H1 (cell line): ENCODE data around the gene AMPH. TPM values are rescaled to one million over a fixed set of nuclear protein-coding genes. Genes with fewer than 3 reads are reported as not detected.

ENCODE experiments used
- CTCF ChIA-PET: fragments of 300-600 bp; sonication (Branson Sonifier 250); formaldehyde crosslinking; loops from one replicate; lab custom pipeline; 2021; ENCODE audit not compliant: partially characterized antibody; lab: Charles Lee
- POLR2A ChIA-PET: fragments of 300-600 bp; sonication (Branson Sonifier 250); formaldehyde crosslinking; loops from one replicate; lab custom pipeline; 2021; ENCODE audit warnings: inconsistent platforms; ENCODE audit not compliant: partially characterized antibody; lab: Charles Lee
- DNase-seq, 2 experiments: peaks; one replicate each; pipeline versions ENCODE4 v3.0.0 to v3.0.0-alpha.2; 2010 to 2022; ENCODE audit warnings: low spot score in 2 of 2, low read depth in 1 of 2, mixed read lengths in 1 of 2
- FAIRE-seq: peaks from 2 replicates; lab custom pipeline; 2011; peaks lifted over from hg19 to GRCh38; lab: Jason Lieb, UNC
- H2AFZ ChIP-seq: 2 replicates; pipeline ENCODE4 v1.8.1; 2012; ENCODE audit warnings: low read length, inconsistent platforms
- H2AK5ac ChIP-seq: 2 replicates; pipeline ENCODE4 v1.6.1; 2013; ENCODE audit warnings: low read depth, low read length
- H2BK120ac ChIP-seq: replicated peaks from 2 replicates; pipeline ENCODE3; 2013; ENCODE audit warnings: low read depth, low read length, inconsistent platforms
- H2BK12ac ChIP-seq: 2 replicates; pipeline ENCODE4 v1.6.1; 2013; ENCODE audit warnings: low read depth, low read length
- H2BK15ac ChIP-seq: 2 replicates; pipeline ENCODE4 v1.6.1; 2013; ENCODE audit warnings: low read length
- H2BK20ac ChIP-seq: 2 replicates; pipeline ENCODE4 v1.6.1; 2013; ENCODE audit warnings: low read length
- H2BK5ac ChIP-seq: 2 replicates; pipeline ENCODE4 v1.6.1; 2013; ENCODE audit warnings: low read depth, low read length
- H3K14ac ChIP-seq: 2 replicates; pipeline ENCODE4 v1.6.1; 2013; ENCODE audit warnings: inconsistent platforms; ENCODE audit not compliant: insufficient read length
- H3K18ac ChIP-seq: 2 replicates; pipeline ENCODE4 v1.6.1; 2013; ENCODE audit warnings: low read length; ENCODE audit errors: extremely low read depth
- H3K23ac ChIP-seq: 2 replicates; pipeline ENCODE4 v1.6.1; 2013; ENCODE audit warnings: inconsistent platforms; ENCODE audit not compliant: insufficient read length
- H3K23me2 ChIP-seq: 2 replicates; pipeline ENCODE4 v1.6.1; 2013; ENCODE audit warnings: low read depth, low read length
- H3K27ac ChIP-seq: 2 replicates; pipeline ENCODE4 v1.6.1; 2011; ENCODE audit warnings: low read depth, low read length, inconsistent platforms
- H3K27me3 ChIP-seq, 4 experiments: replicated peaks in 1 of 4; 1 replicate in 1 of 4; 2 replicates in 3 of 4; pipeline versions ENCODE4 v1.6.1 to v1.8.1; 2011 to 2013; ENCODE audit warnings: low read length in 3 of 4, mild to moderate bottlenecking in 3 of 4, inconsistent platforms in 2 of 4, mixed read lengths in 2 of 4, moderate library complexity in 1 of 4; ENCODE audit not compliant: control insufficient read depth in 3 of 4, insufficient read depth in 3 of 4; ENCODE audit errors: extremely low read depth in 1 of 4
- H3K36me3 ChIP-seq, 4 experiments: 2 replicates each; pipeline versions ENCODE4 v1.6.1 to v1.8.1; 2011 to 2013; ENCODE audit warnings: mild to moderate bottlenecking in 4 of 4, low read length in 3 of 4, moderate library complexity in 2 of 4, control low read depth in 1 of 4, inconsistent platforms in 1 of 4; ENCODE audit not compliant: insufficient read depth in 4 of 4, control insufficient read depth in 2 of 4
- H3K4ac ChIP-seq: replicated peaks from 2 replicates; pipeline ENCODE3; 2013; ENCODE audit warnings: low read length, low read depth, mixed read lengths, inconsistent platforms; ENCODE audit not compliant: insufficient read length
- H3K4me1 ChIP-seq, 4 experiments: replicated peaks in 1 of 4; 1 replicate in 1 of 4; 2 replicates in 3 of 4; pipeline versions ENCODE4 v1.6.1 to v1.8.1; 2011 to 2013; ENCODE audit warnings: low read length in 3 of 4, inconsistent platforms in 2 of 4, mixed read lengths in 1 of 4; ENCODE audit not compliant: insufficient read depth in 4 of 4, control insufficient read depth in 3 of 4
- H3K4me2 ChIP-seq, 2 experiments: 2 replicates each; pipeline versions ENCODE4 v1.6.1 to v1.8.1; 2011 to 2013; ENCODE audit warnings: low read depth in 2 of 2, low read length in 2 of 2, control low read depth in 1 of 2, inconsistent platforms in 1 of 2, mild to moderate bottlenecking in 1 of 2; ENCODE audit not compliant: insufficient read depth in 1 of 2
- H3K4me3 ChIP-seq, 4 experiments: fragments of 200-600, 300-600 bp in 1 of 4; sonication (generic), shearing (Covaris generic), sonication (Bioruptor Twin) in 1 of 4; 2 replicates each; pipeline versions ENCODE4 v1.5.1 to v1.8.1; 2011 to 2016; ENCODE audit warnings: low read length in 4 of 4, low read depth in 3 of 4, control low read depth in 2 of 4, inconsistent platforms in 2 of 4, mild to moderate bottlenecking in 2 of 4, mixed read lengths in 1 of 4, moderate library complexity in 1 of 4; ENCODE audit not compliant: insufficient read depth in 2 of 4; ENCODE audit errors: extremely low read depth in 1 of 4
- H3K56ac ChIP-seq: replicated peaks from 2 replicates; pipeline ENCODE3; 2013; ENCODE audit warnings: low read depth, mild to moderate bottlenecking, mixed read lengths, low read length, inconsistent platforms; ENCODE audit not compliant: insufficient read length
- H3K79me1 ChIP-seq: 2 replicates; pipeline ENCODE4 v1.6.1; 2013; ENCODE audit warnings: low read depth, low read length, control low read depth
- H3K79me2 ChIP-seq, 2 experiments: 2 replicates each; pipeline versions ENCODE4 v1.6.1 to v1.8.1; 2012 to 2013; ENCODE audit warnings: low read length in 2 of 2, mild to moderate bottlenecking in 2 of 2, inconsistent platforms in 1 of 2; ENCODE audit not compliant: insufficient read depth in 2 of 2, control insufficient read depth in 1 of 2
- H3K9ac ChIP-seq, 4 experiments: replicated peaks in 1 of 4; 1 replicate in 1 of 4; 2 replicates in 3 of 4; pipeline versions ENCODE4 v1.6.1 to v1.8.1; 2011 to 2013; ENCODE audit warnings: low read depth in 3 of 4, low read length in 3 of 4, control low read depth in 2 of 4, mild to moderate bottlenecking in 2 of 4, moderate library complexity in 2 of 4, inconsistent platforms in 1 of 4; ENCODE audit errors: extremely low read depth in 1 of 4
- H3K9me3 ChIP-seq, 2 experiments: 2 replicates each; pipeline versions ENCODE4 v1.6.1 to v1.8.1; 2012 to 2013; ENCODE audit warnings: mild to moderate bottlenecking in 2 of 2, moderate library complexity in 2 of 2, control low read depth in 1 of 2, inconsistent platforms in 1 of 2, low read depth in 1 of 2, low read length in 1 of 2, mixed read lengths in 1 of 2; ENCODE audit not compliant: insufficient read depth in 2 of 2
- H4K20me1 ChIP-seq, 2 experiments: replicated peaks in 1 of 2; 2 replicates each; pipeline versions ENCODE3 to v1.8.1; 2011 to 2013; ENCODE audit warnings: inconsistent platforms in 2 of 2, low read length in 2 of 2, mild to moderate bottlenecking in 1 of 2; ENCODE audit not compliant: insufficient read depth in 2 of 2, control insufficient read depth in 1 of 2
- H4K5ac ChIP-seq: 2 replicates; pipeline ENCODE4 v1.6.1; 2013; ENCODE audit warnings: low read length, low read depth, mixed read lengths, inconsistent platforms; ENCODE audit not compliant: insufficient read length
- H4K8ac ChIP-seq: 2 replicates; pipeline ENCODE4 v1.8.0; 2013; ENCODE audit warnings: mild to moderate bottlenecking, moderate library complexity, low read length, inconsistent platforms; ENCODE audit not compliant: insufficient read depth; ENCODE audit errors: extremely low read depth
- H4K91ac ChIP-seq: replicated peaks from 2 replicates; pipeline ENCODE3; 2013; ENCODE audit warnings: low read length, mixed read lengths, inconsistent platforms; ENCODE audit not compliant: insufficient read length
- BCL11A ChIP-seq, 2 experiments: IDR thresholded peaks; one replicate each; pipeline ENCODE4 v1.6.1; 2011; ENCODE audit warnings: low read depth in 2 of 2, low read length in 2 of 2, mild to moderate bottlenecking in 2 of 2
- WGBS, 2 experiments: shearing (Covaris generic) in 1 of 2; methylation state at CpG; one replicate each; pipeline versions ENCODE4 v1.1.6 to v1.1.7; 2013 to 2015; ENCODE audit warnings: low lambda C conversion rate in 2 of 2, mixed read lengths in 2 of 2, inconsistent platforms in 1 of 2, low coverage in 1 of 2, missing lambda C conversion rate in 1 of 2; ENCODE audit not compliant: insufficient replicate concordance in 2 of 2, insufficient coverage in 1 of 2, insufficient read length in 1 of 2; ENCODE audit errors: extremely low coverage in 1 of 2, missing lambda C conversion rate in 1 of 2; 5-methylcytosine and 5-hydroxymethylcytosine counted together
- polyA plus RNA-seq, 7 experiments: library from polyadenylated mRNA; depleted of rRNA in 3 of 7; stranded (reverse) in 5 of 7; unstranded in 2 of 7; fragments of >200 nt in 5 of 7; fragments of 200-250 nt in 2 of 7; gene quantifications; 1 replicate in 5 of 7; 2 replicates in 1 of 7; 4 replicates in 1 of 7; pipeline versions ENCODE4 v1.2.1 to v1.2.3, GENCODE V29; 2011 to 2013; ENCODE audit warnings: missing spikeins in 2 of 7, mixed read lengths in 2 of 7
- total RNA-seq: library from RNA; stranded (reverse); fragmentation: NEBNext Ultra II Directional; extraction: Animal tissue kit (Norgen Biotek cat#: 25700); gene quantifications from 2 replicates; pipeline ENCODE4 v1.2.1, GENCODE V29; 2021

The AMPH gene
- total and polyA plus RNA-seq, 2 of the 8 experiments (the other 6 are each of a cell fraction or from before 2014, with no cell fraction given), result 7.3 to 12.2 TPM

DNA sequence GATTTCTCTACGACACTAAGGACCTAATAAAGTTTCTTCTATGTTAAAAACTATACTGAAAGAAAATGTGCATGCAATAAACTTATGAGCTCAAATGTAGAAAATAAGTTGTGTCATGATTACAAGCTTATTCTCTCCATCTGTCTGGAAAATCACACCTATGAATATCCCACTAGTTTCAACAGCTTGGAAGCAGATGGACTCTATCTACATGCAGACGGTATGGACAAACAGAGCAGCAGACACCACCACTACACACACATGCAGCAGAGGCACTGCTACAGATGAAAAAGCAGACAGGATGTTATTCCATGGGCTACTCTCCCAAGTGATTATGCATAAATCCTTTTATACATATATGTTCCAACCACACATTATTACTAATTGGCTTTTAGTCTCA, 234.3 kb downstream of the AMPH start:
- CTCF ChIA-PET, result interaction anchor here (1.1 to 2.0 kb wide), 3 partner anchors 14 to 262 kb away, joined by 3 to 7 read pairs (median 3); no protein-coding TSS in a partner anchor
- H4K20me1 ChIP-seq, result no peaks in the 10 kb centered on the region

More for the DNA sequence above, 234.3 kb downstream of the AMPH start:
- Histone ChIP-seq H3K9ac (no peak overlapping the region), H3K4me2 (no peak overlapping the region), H3K23ac (no peak overlapping the region), H2BK5ac (no peak overlapping the region), H3K56ac (no peak overlapping the region), H2BK12ac (no peak overlapping the region), H2AFZ (no peak overlapping the region), H4K8ac (no peak overlapping the region), H3K18ac (no peak overlapping the region), H2BK20ac (no peak overlapping the region), H2BK120ac (no peak overlapping the region), H2BK15ac (no peak overlapping the region), H3K4me1 (0 out of 7 replicates have a peak, but pooled peaks cover 0 to 2% (median 0%) of the 10 kb centered on the region in 4 experiments), H3K9me3 (peaks cover 0 to 4% of the 10 kb centered on the region in 2 experiments; a peak in 1 of 4 replicates), H4K91ac (no peak overlapping the region), H3K36me3 (no peaks in the 10 kb centered on the region), H3K4ac (no peak overlapping the region), H3K4me3 (no peak overlapping the region), H3K23me2 (no peaks in the 10 kb centered on the region), H3K14ac (no peak overlapping the region), H2AK5ac (no peak overlapping the region), H3K79me2 (no peaks in the 10 kb centered on the region), H3K27me3 (no peaks in the 10 kb centered on the region), H4K5ac (no peak overlapping the region), H3K27ac (no peak overlapping the region), H3K79me1 (no peaks in the 10 kb centered on the region)
- 86% methylated on average over 2 of the region's 2 CpGs; no CpG with 5 or more reads in 1 of the 2 experiments for WGBS, 2 experiments
- no peak for TF ChIP-seq BCL11A (IDR thresholded peaks at IDR 0.05; ENCODE audit: low read depth in 2 of 2, low read length in 2 of 2)
- FAIRE-seq (no peak), DNase-seq (no peak)
- POLR2A ChIA-PET, result no interaction called here
